ENCODE results near the gene NFKB1.
A peak's percentile ranks its signal among the peaks of the same experiment; 100 is the strongest.
"Not testable (repeated sequence)": the region's sequence is repeated elsewhere in the genome, so short reads cannot be mapped to it uniquely, and the experiment has no call there.

The NFKB1 gene

GRCh38 chr4:102478186-102478585 lies 23.0 kb upstream of the NFKB1 start:
- H3K27me3 ChIP-seq, result no peaks in the 10 kb centered on the region
- no peak for TF ChIP-seq CTCF (IDR thresholded peaks at IDR 0.05; ENCODE audit: low read depth, low read length)
- no peaks in the 10 kb centered on the region for H3K4me1 ChIP-seq
- H3K9me3 ChIP-seq, result no peaks in the 10 kb centered on the region; the same call in 1 of the 2 replicates
- H3K4me3 ChIP-seq (ENCODE audit: low read depth, low read length), result no peak overlapping the region
- H3K36me3 ChIP-seq, result no peaks in the 10 kb centered on the region
- peak; percentile 47 for DNase-seq

- not testable (repeated sequence) for DNase-seq; H3K4me3 ChIP-seq (ENCODE audit: low read depth, low read length); H3K36me3 ChIP-seq; H3K9me3 ChIP-seq; H3K27me3 ChIP-seq; H3K4me1 ChIP-seq
Measured at GRCh38 chr4:102479832-102480231, 21.3 kb upstream of the NFKB1 start.

GRCh38 chr4:102483120-102483519 lies 18.0 kb upstream of the NFKB1 start:
- Histone ChIP-seq H3K36me3 (no peaks in the 10 kb centered on the region), H3K27me3 (no peaks in the 10 kb centered on the region), H3K4me1 (no peaks in the 10 kb centered on the region), H3K9me3 (no peaks in the 10 kb centered on the region), H3K4me3 (ENCODE audit: low read depth, low read length) (no peak overlapping the region)
- DNase-seq, result no peak
- no peak for TF ChIP-seq CTCF (IDR thresholded peaks at IDR 0.05; ENCODE audit: low read depth, low read length)

GRCh38 chr4:102483990-102484692 lies 17.0 kb upstream of the NFKB1 start:
- H3K9me3 ChIP-seq; H3K36me3 ChIP-seq; H3K27me3 ChIP-seq; H3K4me1 ChIP-seq; H3K4me3 ChIP-seq (ENCODE audit: low read depth, low read length); DNase-seq: not testable (repeated sequence)

GRCh38 chr4:102492531-102493241 lies 8.5 kb upstream of the NFKB1 start:
- Histone ChIP-seq H3K4me3 (ENCODE audit: low read depth, low read length) (no peak overlapping the region), H3K36me3 (no peaks in the 10 kb centered on the region), H3K27me3 (no peaks in the 10 kb centered on the region), H3K9me3 (no peaks in the 10 kb centered on the region), H3K4me1 (no peaks in the 10 kb centered on the region)
- no peak for DNase-seq
- no peak for TF ChIP-seq CTCF (IDR thresholded peaks at IDR 0.05; ENCODE audit: low read depth, low read length)

- H3K4me1 ChIP-seq, result no peaks in the 10 kb centered on the region
- no peak for TF ChIP-seq CTCF (IDR thresholded peaks at IDR 0.05; ENCODE audit: low read depth, low read length)
- DNase-seq, result no peak
- H3K36me3 ChIP-seq, result no peaks in the 10 kb centered on the region
- H3K27me3 ChIP-seq, result no peaks in the 10 kb centered on the region
- no peaks in the 10 kb centered on the region for H3K9me3 ChIP-seq
- no peak overlapping the region for H3K4me3 ChIP-seq (ENCODE audit: low read depth, low read length)
Measured at GRCh38 chr4:102493257-102493656, 7.9 kb upstream of the NFKB1 start.

GRCh38 chr4:102493794-102494193 lies 7.4 kb upstream of the NFKB1 start:
- Histone ChIP-seq H3K27me3 (no peaks in the 10 kb centered on the region), H3K4me1 (no peaks in the 10 kb centered on the region), H3K9me3 (no peaks in the 10 kb centered on the region), H3K4me3 (ENCODE audit: low read depth, low read length) (no peak overlapping the region), H3K36me3 (no peaks in the 10 kb centered on the region)
- TF ChIP-seq CTCF (IDR thresholded peaks at IDR 0.05; ENCODE audit: low read depth, low read length), result no peak
- DNase-seq, result no peak

Measured in BE2C (cell line).